SJSA1 (cell line): ENCODE results near the gene TSTD2. TPM values are rescaled to one million over a fixed set of nuclear protein-coding genes. Genes with fewer than 3 reads are reported as not detected.
A peak's percentile ranks its signal among the peaks of the same experiment; 100 is the strongest.
"Not testable (repeated sequence)": the region's sequence is repeated elsewhere in the genome, so short reads cannot be mapped to it uniquely, and the experiment has no call there.

Experiments
- DNase-seq, 2 experiments: peaks; one replicate each; pipeline ENCODE4 v3.0.0-alpha.2; 2015 to 2020; ENCODE audit warnings: low spot score in 2 of 2, low read depth in 1 of 2
- H3K27ac ChIP-seq: fragments of 250-450 bp; sonication (Bioruptor Pico); 2 replicates; pipeline ENCODE4 v1.5.1; 2020; ENCODE audit warnings: mild to moderate bottlenecking, moderate library complexity
- H3K27me3 ChIP-seq: fragments of 250-450 bp; sonication (Bioruptor Pico); replicated peaks from 2 replicates; pipeline ENCODE4 v1.5.1; 2020; ENCODE audit warnings: mild to moderate bottlenecking, moderate library complexity
- H3K36me3 ChIP-seq: fragments of 250-450 bp; sonication (Bioruptor Pico); 2 replicates; pipeline ENCODE4 v1.5.1; 2020; ENCODE audit warnings: mild to moderate bottlenecking
- H3K4me1 ChIP-seq: fragments of 250-450 bp; sonication (Bioruptor Pico); replicated peaks from 2 replicates; pipeline ENCODE4 v1.6.1; 2021; ENCODE audit warnings: mild to moderate bottlenecking
- H3K4me3 ChIP-seq: fragments of 250-450 bp; sonication (Bioruptor Pico); 2 replicates; pipeline ENCODE4 v1.5.1; 2020; ENCODE audit warnings: mild to moderate bottlenecking
- H3K9me3 ChIP-seq: fragments of 250-450 bp; sonication (Bioruptor Pico); replicated peaks from 2 replicates; pipeline ENCODE4 v1.5.1; 2020; ENCODE audit warnings: mild to moderate bottlenecking
- total RNA-seq: library from RNA; depleted of rRNA; stranded (reverse); fragments of >200 nt; shearing (Covaris generic); gene quantifications from 2 replicates; pipeline ENCODE4 v1.2.3, GENCODE V29; 2014

The TSTD2 gene
- total RNA-seq, 1 experiment from 2014 or later, result 11.9 TPM

DNA sequence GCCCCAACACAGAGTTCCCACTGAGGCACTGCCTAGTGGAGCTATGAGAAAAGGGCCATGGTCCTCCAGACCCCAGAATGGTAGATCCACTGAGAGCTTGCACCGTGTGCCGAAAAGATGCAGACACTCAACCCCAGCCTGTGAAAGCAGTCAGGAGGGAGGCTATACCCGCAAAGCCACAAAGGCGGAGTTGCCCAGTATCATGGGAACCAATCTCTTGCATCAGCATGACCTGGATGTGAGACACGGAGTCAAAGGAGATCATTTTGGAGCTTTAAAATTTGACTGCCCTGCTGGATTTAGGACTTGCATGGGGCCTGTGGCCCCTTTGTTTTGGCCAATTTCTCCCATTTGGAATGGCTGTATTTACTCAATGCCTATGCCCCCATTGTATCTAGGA, 10.7 kb downstream of the TSTD2 start:
- not testable (repeated sequence) for H3K4me1 ChIP-seq, DNase-seq, H3K4me3 ChIP-seq

DNA sequence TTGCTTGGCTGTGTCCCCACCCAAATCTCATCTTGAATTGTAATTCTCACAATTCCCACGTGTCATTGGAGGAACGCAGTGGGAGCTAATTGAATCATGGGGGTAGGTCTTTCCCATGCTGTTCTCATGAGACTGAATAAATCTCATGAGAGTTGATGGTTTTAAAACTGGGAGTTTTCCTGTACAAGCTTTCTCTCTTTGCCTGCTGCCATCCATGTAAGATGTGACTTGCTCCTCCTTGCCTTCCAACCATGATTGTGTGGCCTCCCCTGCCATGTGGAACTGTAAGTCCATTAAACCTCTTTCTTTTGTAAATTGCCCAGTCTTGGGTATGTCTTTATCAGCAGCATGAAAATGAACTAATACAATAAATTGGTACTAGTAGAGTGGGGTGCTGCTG, 13.1 kb downstream of the TSTD2 start:
- not testable (repeated sequence) for H3K9me3 ChIP-seq, DNase-seq, H3K4me1 ChIP-seq, H3K27ac ChIP-seq, H3K27me3 ChIP-seq, H3K4me3 ChIP-seq
- H3K36me3 ChIP-seq, result peaks cover 19% of the 10 kb centered on the region

More for the DNA sequence above, 10.7 kb downstream of the TSTD2 start:
- H3K36me3 ChIP-seq, result peaks cover 20% of the 10 kb centered on the region
- H3K27me3 ChIP-seq, H3K27ac ChIP-seq, H3K9me3 ChIP-seq: not testable (repeated sequence)

GRCh38 chr9:97617939-97618416, 15.2 kb downstream of the TSTD2 start:
- DNase-seq, result no peak
- Histone ChIP-seq H3K27ac (no peak overlapping the region), H3K4me1 (no peaks in the 10 kb centered on the region), H3K27me3 (no peaks in the 10 kb centered on the region), H3K9me3 (no peaks in the 10 kb centered on the region), H3K36me3 (peaks cover 22% of the 10 kb centered on the region), H3K4me3 (no peak overlapping the region)

DNA sequence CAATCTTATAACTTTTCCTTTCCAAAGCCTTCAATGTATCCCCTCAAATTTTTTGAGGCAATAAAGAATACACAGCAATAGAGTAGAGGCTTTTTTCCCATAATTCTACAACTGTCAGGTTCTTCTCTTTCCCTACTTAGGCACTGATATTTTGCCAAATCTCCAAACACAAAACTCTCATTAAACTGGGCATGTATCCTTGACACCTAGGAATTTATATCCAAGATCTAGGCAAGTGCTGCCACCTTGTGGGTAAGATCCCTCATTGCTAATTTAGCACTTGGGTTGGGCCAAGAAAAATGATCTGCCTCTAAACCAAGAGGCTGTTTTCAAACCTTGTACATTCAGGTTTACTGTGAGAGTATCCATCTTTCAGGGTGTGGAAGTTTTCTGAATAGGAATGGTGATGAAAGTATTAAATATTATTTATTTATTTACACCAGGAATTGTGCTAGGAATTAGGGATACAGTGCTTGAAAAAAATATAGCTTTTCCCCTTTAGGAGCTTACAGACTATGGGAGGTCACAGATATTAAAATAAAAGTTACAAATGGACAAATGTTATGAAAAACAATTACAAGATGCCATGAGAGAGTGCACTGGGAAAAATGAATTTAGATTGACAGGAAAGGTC, 17.6 kb downstream of the TSTD2 start:
- H3K36me3 ChIP-seq, result peaks cover 31% of the 10 kb centered on the region
- H3K4me1 ChIP-seq, result no peaks in the 10 kb centered on the region
- peak in 1 of 2 experiments; percentile 33 for DNase-seq
- H3K27ac ChIP-seq, result no peak overlapping the region
- no peaks in the 10 kb centered on the region for H3K9me3 ChIP-seq
- no peak overlapping the region for H3K4me3 ChIP-seq
- no peaks in the 10 kb centered on the region for H3K27me3 ChIP-seq

- Histone ChIP-seq H3K4me3 (no peak overlapping the region), H3K36me3 (peaks cover 20% of the 10 kb centered on the region), H3K4me1 (no peaks in the 10 kb centered on the region), H3K27ac (no peak overlapping the region), H3K27me3 (no peaks in the 10 kb centered on the region), H3K9me3 (no peaks in the 10 kb centered on the region)
- DNase-seq, result no peak
Measured at GRCh38 chr9:97604901-97605645, 28.1 kb downstream of the TSTD2 start.

GRCh38 chr9:97602430-97602829, 30.7 kb downstream of the TSTD2 start:
- Histone ChIP-seq H3K4me1 (no peaks in the 10 kb centered on the region), H3K36me3 (peaks cover 20% of the 10 kb centered on the region), H3K27me3 (no peaks in the 10 kb centered on the region), H3K9me3 (no peaks in the 10 kb centered on the region), H3K4me3 (no peak overlapping the region), H3K27ac (no peak overlapping the region)
- no peak for DNase-seq

GRCh38 chr9:97601228-97601898, 31.8 kb downstream of the TSTD2 start:
- Histone ChIP-seq H3K36me3 (peaks cover 20% of the 10 kb centered on the region), H3K4me1 (no peaks in the 10 kb centered on the region), H3K27ac (no peak overlapping the region), H3K9me3 (no peaks in the 10 kb centered on the region), H3K4me3 (no peak overlapping the region), H3K27me3 (no peaks in the 10 kb centered on the region)
- no peak for DNase-seq

DNA sequence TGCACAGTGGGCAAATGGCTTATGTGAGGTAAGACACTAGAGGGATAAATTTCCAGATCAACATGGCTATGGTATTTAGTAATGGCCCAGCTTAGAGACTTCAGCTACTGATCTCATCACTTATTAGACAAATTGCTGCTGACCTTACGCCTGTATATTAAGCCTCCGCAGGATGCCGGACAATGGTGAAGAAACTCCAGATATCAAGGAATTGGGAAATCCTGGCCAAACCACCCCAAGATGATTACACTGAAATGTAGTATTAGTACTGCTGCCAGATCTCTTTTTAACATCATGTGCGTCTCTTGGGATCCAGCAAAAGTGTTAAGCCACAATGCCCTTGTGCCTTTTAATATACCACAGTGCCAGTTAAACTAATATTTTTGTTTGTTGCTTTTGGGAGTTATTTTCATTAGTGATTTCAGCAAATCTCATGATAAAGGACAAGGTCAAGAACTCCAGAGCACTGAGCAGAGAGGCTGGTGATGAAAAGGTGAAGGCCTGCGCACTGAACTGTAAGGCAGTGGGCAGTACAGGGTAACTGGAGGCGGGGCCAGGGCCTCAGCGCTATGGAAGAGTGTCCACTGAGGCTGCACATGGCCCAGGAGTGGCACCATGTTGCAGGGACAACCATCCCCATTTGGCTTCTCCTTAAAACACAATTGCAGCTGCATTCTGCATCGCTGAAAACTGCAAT, 32.5 kb downstream of the TSTD2 start:
- DNase-seq, result no peak
- Histone ChIP-seq H3K27me3 (no peaks in the 10 kb centered on the region), H3K36me3 (peaks cover 20% of the 10 kb centered on the region), H3K4me1 (no peaks in the 10 kb centered on the region), H3K27ac (no peak overlapping the region), H3K4me3 (no peak overlapping the region), H3K9me3 (no peaks in the 10 kb centered on the region)

DNA sequence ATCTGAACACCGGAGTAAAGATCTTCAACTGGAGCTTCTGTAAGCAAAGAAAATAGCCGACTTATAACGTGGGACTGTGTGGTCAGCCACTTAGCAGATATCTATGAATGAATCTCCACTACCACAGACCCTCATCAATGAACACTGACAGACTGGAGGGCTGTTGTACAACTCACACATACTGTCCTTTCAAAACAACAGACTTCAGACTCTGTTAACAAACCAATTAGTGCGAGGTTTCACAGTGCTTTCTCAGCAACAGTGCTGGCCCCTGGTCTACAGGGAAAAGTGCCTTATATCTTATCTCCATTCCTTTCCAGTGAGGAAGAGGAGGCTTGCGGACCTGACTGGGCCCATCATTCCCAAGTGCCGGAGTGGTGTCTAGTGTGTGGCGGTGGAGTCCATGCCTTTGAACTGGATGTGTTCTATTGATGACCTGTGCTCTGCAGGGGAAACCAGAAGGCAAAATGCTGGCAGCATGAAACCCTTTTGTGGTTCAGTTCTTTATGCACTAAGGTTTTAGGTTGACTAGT, 33.8 kb downstream of the TSTD2 start:
- Histone ChIP-seq H3K27me3 (no peaks in the 10 kb centered on the region), H3K36me3 (peaks cover 20% of the 10 kb centered on the region), H3K4me3 (no peak overlapping the region), H3K27ac (no peak overlapping the region), H3K9me3 (no peaks in the 10 kb centered on the region), H3K4me1 (no peaks in the 10 kb centered on the region)
- DNase-seq, result no peak

DNA sequence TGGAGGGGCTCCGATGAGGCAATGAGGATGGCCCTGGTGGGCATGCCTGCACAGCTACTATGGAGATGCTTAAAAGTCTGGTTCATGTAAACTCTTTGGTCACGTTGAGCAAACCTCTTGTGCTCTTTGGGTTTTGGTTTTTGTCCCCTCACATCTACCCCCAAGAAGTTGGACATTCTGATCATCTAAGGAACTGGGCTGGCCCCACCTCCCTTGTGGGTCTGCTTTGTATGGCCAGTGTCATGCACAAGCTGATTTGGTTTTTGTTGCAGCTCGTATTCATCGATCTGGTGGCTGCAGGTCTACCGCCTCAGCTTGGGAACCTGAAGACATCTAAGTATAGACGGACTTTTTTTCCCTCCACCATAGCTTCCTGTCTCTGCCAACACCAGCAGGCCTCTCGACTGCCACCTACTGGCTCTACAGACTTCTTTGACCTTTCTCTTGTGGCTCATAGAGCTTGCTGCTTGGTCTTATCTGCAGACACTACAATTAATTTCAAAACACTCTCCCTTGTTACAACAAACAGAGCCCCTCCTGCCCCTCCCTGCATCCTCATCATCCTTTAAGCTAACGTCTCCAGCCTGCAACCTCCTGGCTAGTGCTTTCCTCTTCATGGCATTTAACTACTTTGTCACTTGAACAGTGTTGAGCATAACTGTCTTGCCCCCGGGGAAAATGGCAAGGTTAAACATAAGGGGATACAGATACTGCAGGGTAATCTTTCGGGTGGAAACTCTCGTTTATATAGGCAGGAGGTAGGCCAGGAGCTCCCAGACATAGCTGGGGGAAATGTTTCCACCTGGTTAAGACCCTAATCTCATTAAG, 34.5 kb downstream of the TSTD2 start:
- Histone ChIP-seq H3K27me3 (no peaks in the 10 kb centered on the region), H3K27ac (no peak overlapping the region), H3K9me3 (no peaks in the 10 kb centered on the region), H3K36me3 (peaks cover 17% of the 10 kb centered on the region), H3K4me3 (no peak overlapping the region), H3K4me1 (no peaks in the 10 kb centered on the region)
- peak; percentile 54 to 61 for DNase-seq

DNA sequence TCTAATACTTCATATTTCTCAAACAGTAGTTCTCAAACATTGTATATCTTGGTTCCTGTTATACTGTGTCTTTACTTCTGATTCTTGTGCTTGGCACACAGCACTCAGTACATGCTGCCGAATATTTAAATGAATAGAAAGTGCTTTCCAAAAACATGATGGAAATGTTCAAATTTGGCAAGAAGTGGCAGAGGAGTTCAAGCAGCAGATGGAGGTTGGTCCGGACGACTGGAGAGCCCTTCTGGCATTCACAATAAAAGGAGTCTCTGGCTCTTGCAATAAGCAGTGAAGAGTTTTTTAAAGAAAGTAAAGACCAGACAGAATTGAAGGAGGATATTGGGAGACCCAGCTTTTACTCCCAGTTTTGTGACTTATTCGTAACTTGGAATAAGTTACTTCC, 36.3 kb downstream of the TSTD2 start:
- H3K9me3 ChIP-seq, result no peaks in the 10 kb centered on the region
- H3K27ac ChIP-seq, result no peak overlapping the region
- peaks cover 12% of the 10 kb centered on the region for H3K36me3 ChIP-seq
- no peaks in the 10 kb centered on the region for H3K27me3 ChIP-seq
- H3K4me1 ChIP-seq, result no peaks in the 10 kb centered on the region
- H3K4me3 ChIP-seq, result no peak overlapping the region
- DNase-seq, result no peak

DNA sequence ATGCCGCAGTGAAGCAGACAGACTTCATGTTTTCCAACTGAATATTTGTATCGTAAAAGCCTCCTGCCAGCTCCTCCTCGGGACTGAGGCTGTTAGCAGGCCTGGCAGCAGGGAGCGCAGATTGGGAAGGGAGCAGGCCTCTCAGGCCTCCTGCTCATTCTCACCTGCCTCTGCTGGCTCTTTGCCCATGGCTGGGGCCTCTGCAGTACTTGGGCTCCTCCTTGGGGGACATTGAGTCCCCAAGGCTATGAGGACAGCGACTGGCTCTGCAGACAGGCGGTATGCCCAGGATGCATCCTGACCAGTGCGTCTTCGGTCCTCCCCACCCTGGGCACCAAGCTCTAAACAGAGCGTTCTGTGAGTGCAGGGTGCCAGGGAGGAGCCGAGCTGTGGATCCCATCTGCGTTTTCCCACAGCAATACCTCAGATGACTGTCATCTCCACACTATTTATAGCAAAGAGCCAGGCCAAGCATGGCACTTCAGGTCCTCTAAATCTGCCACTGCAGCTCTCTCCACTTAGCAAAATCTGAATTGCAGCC, 38.7 kb downstream of the TSTD2 start:
- H3K9me3 ChIP-seq, result no peaks in the 10 kb centered on the region
- no peaks in the 10 kb centered on the region for H3K27me3 ChIP-seq
- no peak for DNase-seq
- H3K36me3 ChIP-seq, result no peaks in the 10 kb centered on the region
- no peaks in the 10 kb centered on the region for H3K4me1 ChIP-seq
- no peak overlapping the region for H3K4me3 ChIP-seq
- no peak overlapping the region for H3K27ac ChIP-seq

GRCh38 chr9:97593960-97594359, 39.2 kb downstream of the TSTD2 start:
- Histone ChIP-seq H3K4me3 (no peak overlapping the region), H3K27ac (no peak overlapping the region), H3K9me3 (no peaks in the 10 kb centered on the region), H3K27me3 (no peaks in the 10 kb centered on the region), H3K4me1 (no peaks in the 10 kb centered on the region), H3K36me3 (no peaks in the 10 kb centered on the region)
- no peak for DNase-seq
